Uterus (tissue), 2 donors: ENCODE data around the gene COPZ1.

Experiments used
- POLR2A ChIP-seq, 2 donors: fragments of 450-650 bp; IDR thresholded peaks; one replicate each; pipeline ENCODE4 v1.6.1; 2016; ENCODE audit warnings: antibody characterized with exemption in 2 of 2, mild to moderate bottlenecking in 1 of 2, moderate library complexity in 1 of 2
- TF ChIP-seq, protein P1 (sequence below), 4 experiments: fragments of 200-600 bp in 2 of 4; fragments of 450-650 bp in 2 of 4; sonication (generic) in 2 of 4; IDR thresholded peaks; one replicate each; pipeline ENCODE4 v1.5.1; 2016 to 2019; ENCODE audit warnings: antibody characterized with exemption in 4 of 4, mild to moderate bottlenecking in 2 of 4, moderate library complexity in 1 of 4

DNA sequence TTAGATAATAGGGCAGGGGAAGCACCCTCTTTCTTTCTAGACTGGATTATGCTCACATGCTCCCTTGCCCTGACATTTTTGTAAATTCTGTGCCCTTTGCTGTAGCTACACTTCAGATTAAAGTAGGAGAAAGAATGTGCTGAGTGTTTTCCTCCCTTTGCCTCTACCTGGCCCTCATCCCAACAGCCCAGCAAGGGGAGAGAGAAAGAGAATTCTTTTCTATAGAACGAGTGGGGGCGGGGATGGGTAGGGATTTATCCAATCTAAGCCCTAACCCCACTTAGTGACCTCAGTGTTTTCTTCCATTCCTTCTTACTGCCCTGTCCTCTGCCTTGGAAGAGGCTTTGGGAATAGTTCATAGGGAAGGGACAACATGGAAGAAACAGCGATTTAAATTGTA lies 25.8 kb downstream of the COPZ1 start:
- TF ChIP-seq, protein P1, sequence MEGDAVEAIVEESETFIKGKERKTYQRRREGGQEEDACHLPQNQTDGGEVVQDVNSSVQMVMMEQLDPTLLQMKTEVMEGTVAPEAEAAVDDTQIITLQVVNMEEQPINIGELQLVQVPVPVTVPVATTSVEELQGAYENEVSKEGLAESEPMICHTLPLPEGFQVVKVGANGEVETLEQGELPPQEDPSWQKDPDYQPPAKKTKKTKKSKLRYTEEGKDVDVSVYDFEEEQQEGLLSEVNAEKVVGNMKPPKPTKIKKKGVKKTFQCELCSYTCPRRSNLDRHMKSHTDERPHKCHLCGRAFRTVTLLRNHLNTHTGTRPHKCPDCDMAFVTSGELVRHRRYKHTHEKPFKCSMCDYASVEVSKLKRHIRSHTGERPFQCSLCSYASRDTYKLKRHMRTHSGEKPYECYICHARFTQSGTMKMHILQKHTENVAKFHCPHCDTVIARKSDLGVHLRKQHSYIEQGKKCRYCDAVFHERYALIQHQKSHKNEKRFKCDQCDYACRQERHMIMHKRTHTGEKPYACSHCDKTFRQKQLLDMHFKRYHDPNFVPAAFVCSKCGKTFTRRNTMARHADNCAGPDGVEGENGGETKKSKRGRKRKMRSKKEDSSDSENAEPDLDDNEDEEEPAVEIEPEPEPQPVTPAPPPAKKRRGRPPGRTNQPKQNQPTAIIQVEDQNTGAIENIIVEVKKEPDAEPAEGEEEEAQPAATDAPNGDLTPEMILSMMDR (IDR thresholded peaks at IDR 0.05), result no peak
- TF ChIP-seq POLR2A (IDR thresholded peaks at IDR 0.05), result no peak
